ENCODE measurements around the gene LIF.
A peak's percentile ranks its signal among the peaks of the same experiment; 100 is the strongest.
"Not testable (repeated sequence)": the region's sequence is repeated elsewhere in the genome, so short reads cannot be mapped to it uniquely, and the experiment has no call there.

Gene LIF

DNA sequence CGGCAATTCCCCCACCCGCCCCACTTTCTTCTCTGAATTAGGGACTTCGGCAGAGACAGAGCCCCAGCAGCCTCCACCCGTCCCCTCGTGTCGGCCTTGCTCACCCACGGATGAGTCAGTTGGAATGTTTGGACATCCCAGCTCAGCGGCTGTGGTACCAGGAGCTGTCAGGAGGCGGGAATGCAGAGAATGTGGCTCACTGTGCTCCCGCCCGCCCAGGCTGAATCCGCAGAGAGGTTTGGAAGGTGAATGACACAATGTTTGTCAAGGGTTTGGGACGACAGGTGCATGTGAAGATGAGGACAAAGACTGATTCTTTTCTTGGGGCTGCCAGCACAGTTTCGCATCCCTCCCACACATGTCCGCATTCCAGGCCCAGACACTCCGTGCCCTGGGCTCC is 39.6 kb downstream of the LIF start:
- peak; percentile 86 for DNase-seq (ENCODE audit: low read depth)

DNA sequence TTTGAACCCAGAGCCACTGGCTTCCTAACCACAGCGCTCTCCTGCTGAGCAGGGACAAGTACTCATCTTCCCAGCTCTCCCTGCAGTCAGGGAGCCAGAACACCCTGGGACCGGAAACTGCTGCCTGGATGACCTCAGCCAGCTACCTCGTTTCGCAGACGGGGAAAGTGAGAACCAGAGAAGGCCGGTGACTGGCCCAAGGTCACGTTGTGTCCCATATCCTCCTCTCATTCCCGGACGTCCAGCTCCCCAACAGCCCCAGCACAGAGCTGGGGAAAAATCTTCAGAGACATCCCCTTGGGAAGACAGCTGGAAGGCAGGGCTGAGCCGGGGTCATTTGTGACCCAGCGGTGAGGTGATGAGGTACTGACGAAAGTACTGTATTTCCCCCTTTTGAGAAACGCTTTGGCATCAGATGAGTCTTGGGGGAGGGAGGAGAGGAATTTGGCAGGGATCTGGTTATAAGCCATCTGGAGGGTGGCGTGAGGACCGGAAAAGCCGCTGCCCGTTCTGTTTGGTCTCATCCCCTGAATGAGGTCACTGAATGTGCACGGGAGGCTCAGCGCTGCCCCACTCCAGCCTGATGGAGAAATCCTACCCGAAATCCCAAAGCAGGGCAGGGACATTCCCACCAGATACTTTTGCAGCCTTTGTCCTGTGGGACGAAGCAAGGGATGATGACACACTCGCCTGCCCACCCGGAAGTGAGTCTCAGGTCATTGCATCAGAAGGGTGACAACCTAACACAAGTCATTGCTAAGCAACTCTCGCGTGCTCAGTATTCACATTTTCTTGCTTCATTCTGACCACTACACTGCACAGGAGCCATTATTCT is 41.1 kb downstream of the LIF start:
- peak; percentile 91 for DNase-seq (ENCODE audit: low read depth)

DNA sequence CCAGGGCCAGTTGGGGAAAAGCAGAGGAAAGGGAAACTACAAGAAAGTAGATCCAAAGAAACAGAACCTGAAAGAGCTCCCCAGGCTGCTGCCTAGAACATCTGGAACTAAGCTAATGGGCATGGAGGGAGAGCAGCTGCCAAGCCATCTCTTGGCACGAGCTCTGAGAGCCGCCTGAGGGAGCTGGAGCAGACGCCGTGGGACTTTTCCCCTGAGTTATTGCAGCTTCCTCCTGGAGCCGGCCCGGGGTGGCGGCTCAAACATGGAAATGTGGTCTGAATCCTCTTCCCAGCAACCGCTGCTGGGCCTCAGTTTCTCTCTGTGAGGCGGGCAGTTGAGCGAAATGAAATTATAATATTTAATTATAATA is 41.8 kb downstream of the LIF start:
- DNase-seq (ENCODE audit: low read depth), result peak; percentile 83

DNA sequence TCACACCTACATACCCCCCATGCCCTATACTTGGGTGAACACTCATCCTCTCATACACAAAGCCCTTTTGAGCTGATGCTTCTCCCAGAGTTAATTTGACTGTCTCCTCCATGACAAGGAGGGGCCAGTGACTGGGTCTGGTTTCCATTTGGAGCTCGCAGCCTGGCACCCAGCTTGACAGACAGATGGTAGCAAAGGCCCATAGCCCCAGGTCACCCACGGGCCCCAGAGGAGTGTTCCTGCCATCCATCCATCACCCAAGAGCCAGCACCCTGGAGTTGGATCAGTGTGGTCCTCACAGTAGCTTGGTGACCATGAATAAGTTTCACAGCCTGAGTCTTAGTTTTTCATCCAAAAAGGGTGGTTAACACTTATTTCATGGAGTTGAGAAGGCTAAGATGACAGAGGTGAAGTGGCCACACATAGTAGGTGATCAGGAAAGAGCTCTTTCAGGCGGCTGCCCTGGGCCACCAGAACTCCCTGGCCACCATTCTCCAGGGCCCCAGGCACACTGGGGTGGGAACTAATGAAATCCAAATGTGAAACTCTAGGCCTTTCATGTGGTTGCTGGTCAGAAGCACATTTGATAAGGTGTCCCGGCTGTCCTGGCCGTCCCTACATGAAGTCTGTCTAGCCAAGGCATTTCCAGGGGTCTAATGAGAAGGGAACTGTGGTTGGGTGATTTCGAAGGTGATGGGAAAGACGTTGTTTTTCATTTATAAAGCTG is 42.4 kb downstream of the LIF start:
- DNase-seq (ENCODE audit: low read depth), result no peak

DNA sequence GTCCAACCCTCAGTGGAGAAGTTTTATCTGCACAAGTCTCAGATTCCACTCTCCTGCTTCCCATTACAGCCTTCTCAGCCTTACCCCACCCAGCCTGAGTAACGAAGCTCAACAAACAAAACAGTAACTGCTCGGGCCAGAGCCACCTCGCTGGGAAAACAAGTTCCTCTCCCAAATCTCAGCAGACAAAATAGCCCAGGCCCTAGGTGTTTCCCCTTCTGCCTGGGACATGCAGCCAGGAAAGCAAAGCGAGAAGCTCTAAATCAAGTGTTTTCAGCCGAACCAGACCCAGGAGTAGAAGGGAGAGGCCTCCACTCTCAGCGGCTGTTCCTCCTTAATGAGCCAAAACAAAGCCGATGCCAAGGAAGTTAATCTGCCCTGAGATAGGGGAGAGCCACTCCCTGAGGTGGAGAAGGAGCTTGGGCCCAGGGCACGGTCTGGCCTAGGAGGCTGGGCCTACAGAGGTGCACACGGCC is 44.0 kb downstream of the LIF start:
- no peak for DNase-seq (ENCODE audit: low read depth)

DNA sequence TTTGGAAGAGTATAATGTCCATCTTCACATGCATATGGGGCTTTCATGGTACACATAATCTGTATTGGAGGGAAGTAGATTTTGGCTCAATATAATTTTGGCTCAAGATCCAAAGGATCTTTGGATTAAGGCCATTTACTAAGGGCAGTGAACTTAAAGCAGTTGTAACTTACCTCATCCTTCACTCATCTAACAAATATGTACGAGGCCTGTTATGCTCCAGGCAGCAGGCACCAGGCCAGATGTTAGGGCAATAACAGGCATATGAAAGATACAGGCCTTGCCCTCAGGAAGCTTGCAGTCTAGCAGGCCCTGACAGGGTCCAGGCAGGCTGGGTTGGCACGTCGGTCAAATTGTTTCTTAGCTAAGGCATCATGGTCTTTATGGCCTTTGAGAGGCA is 44.6 kb downstream of the LIF start:
- no peak for DNase-seq (ENCODE audit: low read depth)

DNA sequence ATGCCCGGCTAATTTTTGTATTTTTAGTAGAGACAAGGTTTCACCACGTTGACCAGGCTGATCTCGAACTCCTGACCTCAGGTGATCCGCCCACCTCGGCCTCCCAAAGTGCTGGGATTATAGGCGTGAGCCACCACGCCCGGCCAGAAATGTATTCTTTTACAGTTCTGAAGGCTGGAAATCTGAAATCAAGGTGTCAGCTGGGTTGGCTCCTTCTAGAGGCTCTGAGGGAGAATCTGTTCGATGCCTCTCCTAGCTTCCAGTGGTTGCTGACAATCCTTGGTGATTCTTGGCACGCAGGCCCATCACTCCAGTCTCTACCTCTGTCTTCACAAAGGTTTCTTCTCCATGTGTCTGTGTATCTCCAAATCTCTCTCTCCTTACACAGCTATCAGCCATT is 45.7 kb downstream of the LIF start:
- DNase-seq (ENCODE audit: low read depth), result not testable (repeated sequence)

DNA sequence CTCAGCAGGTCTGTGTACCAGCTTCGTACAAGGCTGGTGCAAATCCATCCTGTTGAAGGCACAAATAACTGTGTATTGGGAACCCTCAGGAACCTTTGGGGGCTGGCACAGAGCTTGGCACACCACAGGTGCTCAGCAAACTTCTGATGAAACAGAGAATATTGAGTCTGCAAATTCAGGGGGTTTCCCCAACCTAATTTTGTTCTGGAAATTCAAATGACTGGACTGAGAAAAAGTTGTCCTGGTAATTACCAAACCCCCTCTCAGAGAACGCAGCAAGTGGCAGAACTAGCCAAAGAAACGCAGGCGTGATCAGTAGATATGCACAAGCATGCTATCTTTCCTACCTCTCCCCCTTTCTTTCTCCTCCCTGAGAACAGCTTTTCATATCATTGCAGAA is 47.6 kb downstream of the LIF start:
- DNase-seq (ENCODE audit: low read depth), result no peak

DNA sequence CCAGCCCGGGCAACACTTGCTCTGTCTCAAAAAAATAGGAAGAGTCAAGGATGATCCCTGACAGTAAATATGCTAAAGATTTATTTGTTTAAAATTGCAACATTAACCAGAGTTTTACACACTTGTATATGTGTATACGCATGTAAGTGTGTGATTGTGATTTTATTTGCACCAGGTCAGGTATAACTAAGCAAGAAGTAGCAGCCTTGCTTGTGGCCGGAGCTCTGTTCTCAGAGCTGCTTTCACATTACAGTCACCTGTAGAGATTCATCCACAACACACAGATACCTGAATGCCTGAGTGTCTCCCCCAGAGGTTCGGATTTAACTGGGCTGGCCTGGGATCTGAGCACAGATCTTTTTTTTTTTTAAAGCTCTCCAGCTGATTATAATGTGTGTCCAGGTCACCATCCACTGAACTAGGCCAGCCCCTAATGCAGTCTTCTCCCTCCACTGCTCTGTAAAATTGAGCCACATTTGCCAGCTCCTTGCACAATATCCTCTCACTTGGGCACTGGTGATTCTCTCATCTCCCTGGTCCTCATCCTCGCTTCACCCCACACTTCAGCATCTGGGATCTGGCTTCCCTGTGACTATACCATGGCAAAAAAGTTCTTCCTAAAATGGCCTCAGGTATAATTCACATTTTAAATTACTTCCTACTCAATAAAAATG is 48.3 kb downstream of the LIF start:
- DNase-seq (ENCODE audit: low read depth), result no peak

DNA sequence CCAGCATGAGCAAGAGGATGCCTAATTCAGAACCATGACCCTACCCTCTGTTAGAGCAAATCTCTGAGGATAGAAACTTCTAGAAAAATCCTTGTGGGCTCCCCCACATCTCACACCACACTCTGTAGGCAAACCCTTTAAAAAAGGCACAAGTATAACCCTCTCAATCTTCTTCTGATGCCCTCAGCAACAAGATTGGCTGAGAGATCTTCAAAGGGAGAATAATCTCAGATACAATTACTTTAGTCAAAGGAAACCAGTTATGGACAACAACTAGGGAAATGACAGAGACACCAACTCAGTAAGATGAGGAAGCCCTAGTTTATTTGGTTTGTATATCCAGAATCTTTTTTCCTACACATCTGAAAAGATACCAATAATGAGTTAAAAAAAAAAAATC is 49.2 kb downstream of the LIF start:
- DNase-seq (ENCODE audit: low read depth), result no peak

DNA sequence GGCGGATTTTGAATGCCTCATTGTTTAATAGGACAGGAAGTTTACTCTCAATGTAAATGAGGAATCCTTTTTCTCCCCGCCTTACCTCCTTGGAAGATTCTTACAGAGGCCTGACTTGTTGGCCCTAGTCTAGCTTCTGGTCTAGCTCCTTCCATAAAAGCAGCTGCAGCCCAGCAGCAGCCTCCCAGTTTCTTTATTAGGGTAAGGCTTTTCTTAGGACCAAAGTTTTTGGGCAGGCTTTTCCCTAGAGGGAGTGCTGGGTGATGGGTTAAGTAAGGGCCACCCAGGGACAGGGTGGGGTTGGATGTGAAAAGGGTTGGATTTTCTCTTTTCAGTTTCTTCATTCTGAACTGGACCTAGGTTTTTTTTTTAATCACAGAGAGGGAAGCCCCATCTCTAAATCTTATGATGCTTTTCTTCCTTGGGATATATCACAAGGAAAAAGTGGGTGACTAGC is 49.7 kb downstream of the LIF start:
- DNase-seq (ENCODE audit: low read depth), result no peak

DNA sequence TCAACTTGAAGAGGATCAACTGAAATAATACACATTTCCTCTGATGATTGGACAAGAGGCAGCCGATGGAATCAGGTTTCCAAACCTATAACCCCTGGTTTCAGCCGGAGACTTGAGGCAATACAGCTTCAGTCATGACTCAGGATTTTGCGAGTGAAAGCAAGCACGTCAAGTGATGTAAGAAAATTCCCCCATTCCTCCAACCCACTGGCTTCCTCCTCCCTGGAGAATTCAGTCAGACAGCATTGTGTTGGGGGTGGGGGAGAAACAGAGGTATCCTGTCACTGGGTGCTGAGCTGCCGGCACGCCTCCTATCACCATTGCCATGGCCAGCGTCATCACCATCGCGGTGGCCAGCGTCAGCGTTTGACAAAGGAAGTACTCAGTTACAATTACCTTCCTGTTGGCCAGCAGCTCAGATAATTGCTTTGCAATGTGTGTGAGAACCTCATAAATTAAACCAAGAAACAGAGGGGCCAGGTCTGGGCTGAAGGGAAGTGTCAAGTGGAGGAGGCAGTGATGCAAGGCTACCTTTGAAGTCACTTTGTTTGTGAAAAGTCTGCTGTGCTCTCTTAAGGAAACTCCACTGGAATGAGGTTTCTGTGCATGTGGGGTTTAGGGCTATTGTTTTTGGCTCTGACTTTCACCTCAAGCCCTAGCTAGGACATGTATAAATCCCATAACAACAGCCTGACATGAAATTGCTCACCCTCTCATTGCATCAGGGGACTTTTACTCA is 50.2 kb downstream of the LIF start:
- DNase-seq (ENCODE audit: low read depth), result peak; percentile 98

DNA sequence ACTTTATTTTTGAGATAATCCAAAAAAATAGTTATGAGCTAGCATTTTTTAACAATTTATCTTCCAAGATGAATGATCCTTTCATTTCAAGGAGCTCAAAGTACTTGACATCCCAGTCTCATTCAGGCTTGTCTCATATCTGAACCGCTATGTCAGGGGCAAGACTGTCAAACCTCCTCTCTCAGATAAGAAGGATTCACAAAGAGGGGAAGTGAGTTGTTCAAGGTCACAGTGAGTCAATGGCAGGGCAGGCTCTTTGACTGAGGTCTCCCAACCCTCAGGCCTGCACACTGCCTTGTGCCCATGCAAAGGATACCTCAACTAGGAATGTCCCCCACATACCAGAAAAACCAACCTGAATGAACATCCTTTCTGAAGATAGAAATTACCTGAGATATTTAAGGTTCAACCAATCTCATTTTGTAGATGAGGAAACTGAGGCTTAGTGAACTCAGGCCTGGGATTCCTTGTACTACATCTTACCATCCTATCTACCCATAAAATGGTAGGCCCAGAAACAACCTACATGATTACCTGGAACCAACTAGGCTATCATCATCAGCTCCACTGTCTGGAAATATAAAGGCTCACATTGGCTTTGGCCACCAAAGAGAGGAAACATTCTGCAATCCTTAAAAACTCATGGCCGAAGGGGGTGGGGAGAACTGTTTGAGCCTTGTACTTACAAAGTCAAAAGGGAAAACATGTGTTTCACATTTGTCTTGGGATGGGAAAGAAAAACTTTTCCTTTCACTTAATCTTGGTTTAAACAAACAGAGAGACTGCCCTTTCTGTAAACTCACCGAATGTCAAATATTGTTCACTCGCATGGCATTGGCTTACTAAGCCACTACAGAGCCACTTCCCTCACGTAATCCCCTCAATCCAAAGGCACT is 51.1 kb downstream of the LIF start:
- DNase-seq (ENCODE audit: low read depth), result no peak

DNA sequence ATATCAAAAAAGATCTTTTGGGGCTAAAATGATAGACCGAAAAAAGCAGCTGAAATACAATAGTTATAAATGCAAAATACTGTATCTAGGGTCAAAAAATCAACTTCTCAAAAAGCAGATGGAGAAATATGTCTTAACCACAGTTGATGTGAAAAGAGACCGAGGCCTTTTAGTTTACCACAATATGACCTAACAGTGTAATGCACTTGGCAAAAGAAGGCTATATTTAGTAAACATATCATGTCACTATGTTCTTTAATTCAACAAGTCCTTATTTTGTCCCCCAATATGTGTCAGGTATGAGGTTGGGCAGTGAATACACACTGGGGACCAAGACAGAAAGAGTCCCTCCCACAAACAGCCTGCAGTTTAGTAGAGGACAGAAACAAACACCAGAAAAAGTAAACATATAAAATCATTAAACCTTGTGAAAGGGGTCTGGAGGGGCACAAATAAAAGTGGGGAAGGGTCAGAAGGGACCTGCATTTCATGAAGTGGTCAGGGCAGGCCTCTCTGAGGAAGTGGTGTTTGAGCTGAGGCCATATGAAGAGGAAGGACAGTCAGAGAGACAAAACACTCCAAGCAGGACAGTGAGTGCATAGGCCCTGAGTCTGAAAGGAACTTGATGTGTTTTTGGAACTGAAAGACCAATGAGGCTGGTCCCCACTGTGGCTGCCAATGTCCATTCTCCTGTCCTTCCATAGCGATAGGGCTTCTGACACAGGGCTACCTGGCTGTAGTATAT is 53.4 kb downstream of the LIF start:
- DNase-seq (ENCODE audit: low read depth), result no peak

DNA sequence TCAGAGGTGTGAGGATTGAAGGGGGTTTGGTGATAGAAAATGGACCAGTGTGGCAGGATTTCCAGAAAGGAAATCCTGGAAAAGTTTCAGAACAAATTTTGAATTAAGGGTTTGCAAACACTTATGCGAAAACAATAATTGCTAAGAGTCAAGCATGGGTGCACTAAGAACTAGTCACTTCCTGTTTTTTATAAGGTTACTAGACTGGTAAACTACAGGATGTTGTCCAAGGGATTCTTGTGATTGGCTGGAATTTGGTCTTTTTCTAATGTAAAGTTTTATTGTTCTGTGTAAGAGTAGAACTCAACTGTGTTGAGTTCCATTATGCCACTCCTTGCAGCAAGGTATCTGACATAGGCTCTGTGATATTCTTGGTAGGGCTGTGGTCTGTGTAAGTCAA is 54.1 kb downstream of the LIF start:
- DNase-seq (ENCODE audit: low read depth), result no peak

DNA sequence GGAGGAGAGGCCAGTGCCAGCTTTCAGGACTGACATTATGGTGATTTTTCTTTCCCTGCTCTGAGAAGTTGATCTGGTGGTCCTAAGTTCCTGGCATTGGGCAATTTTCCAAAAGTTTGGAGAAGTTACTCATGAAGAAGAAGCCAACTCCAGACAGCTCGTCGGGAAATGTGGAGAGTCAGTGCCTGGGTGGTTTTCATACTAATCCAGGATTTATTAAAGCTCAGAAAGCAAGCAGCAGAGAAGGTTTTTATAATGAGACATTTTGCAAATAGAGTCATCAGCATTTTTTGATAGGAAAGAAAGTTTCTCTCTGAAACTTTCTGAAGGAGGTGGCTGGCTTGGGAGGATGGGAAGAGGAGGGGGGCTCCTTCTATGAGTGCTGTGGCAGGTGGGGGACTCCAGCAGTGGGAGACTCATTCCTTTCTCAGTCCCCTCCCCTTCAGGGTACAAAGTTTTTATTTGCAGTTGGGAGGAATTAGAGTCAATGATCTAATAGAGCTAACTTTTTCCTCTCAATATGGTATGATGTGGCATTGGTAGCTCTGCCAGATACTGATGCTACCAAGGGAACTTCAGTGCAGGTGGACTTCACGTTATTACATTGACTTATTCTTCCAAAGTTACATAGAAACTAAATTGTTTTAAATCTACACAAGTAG is 55.4 kb downstream of the LIF start:
- DNase-seq (ENCODE audit: low read depth), result no peak

DNA sequence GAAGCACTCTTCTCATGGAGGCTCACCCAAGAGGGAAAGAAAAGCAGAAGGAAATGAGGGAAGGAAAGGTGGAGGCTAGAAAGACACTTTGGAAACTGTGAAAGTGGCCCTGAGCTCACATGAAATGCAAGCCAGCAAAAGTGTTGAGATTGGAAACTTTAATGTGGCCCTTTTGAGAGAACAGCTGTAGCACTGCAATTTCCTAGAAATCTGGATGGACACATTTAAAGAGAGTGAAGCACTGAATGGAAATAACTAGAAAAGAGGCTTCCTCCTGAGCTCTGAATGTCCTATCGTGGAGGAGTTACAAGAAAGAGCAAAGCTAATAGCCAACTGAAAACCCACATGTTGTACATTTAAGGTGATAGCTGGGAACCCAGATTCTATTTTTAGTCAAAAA is 56.0 kb downstream of the LIF start:
- no peak for DNase-seq (ENCODE audit: low read depth)
